ENCODE measurements around the gene CPPED1. TPM values are rescaled to one million over a fixed set of nuclear protein-coding genes. Genes with fewer than 3 reads are reported as not detected.
"Not testable (repeated sequence)": the region's sequence is repeated elsewhere in the genome, so short reads cannot be mapped to it uniquely, and the experiment has no call there.

Gene CPPED1
- total and polyA plus RNA-seq, 4 donors = 16.9 to 25.3 (median 19.8) TPM

- Histone ChIP-seq H3K36me3 (ENCODE audit: control insufficient read depth in 1 of 2, insufficient read depth in 2 of 2, low read length in 1 of 2) (no peaks in the 10 kb centered on the region), H3K27ac (ENCODE audit: low read depth in 1 of 2, low read length in 2 of 2) (no peak overlapping the region), H3K27me3 (ENCODE audit: control insufficient read depth in 1 of 2, insufficient read depth in 2 of 2, low read length in 1 of 2) (no peaks in the 10 kb centered on the region), H3K9me3 (ENCODE audit: control insufficient read depth, low read length) (no peaks in the 10 kb centered on the region), H3K4me3 (ENCODE audit: low read length in 2 of 2) (no peak overlapping the region), H3K4me1 (ENCODE audit: control insufficient read depth in 1 of 2, insufficient read depth in 2 of 2, low read length in 2 of 2) (no peaks in the 10 kb centered on the region)
- ATAC-seq (ENCODE audit: low FRiP score) (no peak), DNase-seq (no peak)
- WGBS, 2 donors = 84 to 89% methylated on average over 7 of the region's 7 CpGs
- intact Hi-C loops (cut with DNase I) = no loop called here
These were observed 34.2 kb downstream of the CPPED1 start for GRCh38 chr16:12769525-12769924.

- no peaks in the 10 kb centered on the region for H3K27me3 ChIP-seq (ENCODE audit: control insufficient read depth in 1 of 2, insufficient read depth in 2 of 2, low read length in 1 of 2)
- intact Hi-C loops (cut with DNase I) = no loop called here
- no peak for ATAC-seq (ENCODE audit: low FRiP score)
These were observed 35.8 kb downstream of the CPPED1 start for GRCh38 chr16:12767897-12768296.

GRCh38 chr16:12766853-12767252 lies 36.8 kb downstream of the CPPED1 start:
- H3K4me1 ChIP-seq (ENCODE audit: control insufficient read depth in 1 of 2, insufficient read depth in 2 of 2, low read length in 2 of 2) = no peaks in the 10 kb centered on the region
- no peaks in the 10 kb centered on the region for H3K27me3 ChIP-seq (ENCODE audit: control insufficient read depth in 1 of 2, insufficient read depth in 2 of 2, low read length in 1 of 2)
- no peaks in the 10 kb centered on the region for H3K36me3 ChIP-seq (ENCODE audit: control insufficient read depth in 1 of 2, insufficient read depth in 2 of 2, low read length in 1 of 2)
- DNase-seq (no peak), ATAC-seq (ENCODE audit: low FRiP score) (no peak)
- intact Hi-C loops (cut with DNase I) = no loop called here
- WGBS, 2 donors = 98 to 100% methylated on average over 5 of the region's 5 CpGs
- no peak overlapping the region for H3K4me3 ChIP-seq (ENCODE audit: low read length in 2 of 2)
- H3K27ac ChIP-seq (ENCODE audit: low read depth in 1 of 2, low read length in 2 of 2) = no peak overlapping the region
- H3K9me3 ChIP-seq (ENCODE audit: control insufficient read depth, low read length) = no peaks in the 10 kb centered on the region

More at GRCh38 chr16:12767897-12768296, 35.8 kb downstream of the CPPED1 start:
- DNase-seq = no peak
- H3K36me3 ChIP-seq (ENCODE audit: control insufficient read depth in 1 of 2, insufficient read depth in 2 of 2, low read length in 1 of 2) = no peaks in the 10 kb centered on the region
- H3K9me3 ChIP-seq (ENCODE audit: control insufficient read depth, low read length) = no peaks in the 10 kb centered on the region
- 38 to 54% methylated on average over 6 of the region's 6 CpGs for WGBS, 2 donors
- no peak overlapping the region for H3K27ac ChIP-seq (ENCODE audit: low read depth in 1 of 2, low read length in 2 of 2)
- H3K4me1 ChIP-seq (ENCODE audit: control insufficient read depth in 1 of 2, insufficient read depth in 2 of 2, low read length in 2 of 2) = no peaks in the 10 kb centered on the region
- no peak overlapping the region for H3K4me3 ChIP-seq (ENCODE audit: low read length in 2 of 2)

GRCh38 chr16:12766208-12766607 lies 37.5 kb downstream of the CPPED1 start:
- H3K27ac ChIP-seq (ENCODE audit: low read depth in 1 of 2, low read length in 2 of 2); H3K36me3 ChIP-seq (ENCODE audit: control insufficient read depth in 1 of 2, insufficient read depth in 2 of 2, low read length in 1 of 2); H3K27me3 ChIP-seq (ENCODE audit: control insufficient read depth in 1 of 2, insufficient read depth in 2 of 2, low read length in 1 of 2); H3K4me1 ChIP-seq (ENCODE audit: control insufficient read depth in 1 of 2, insufficient read depth in 2 of 2, low read length in 2 of 2); intact Hi-C loops (cut with DNase I); DNase-seq; ATAC-seq (ENCODE audit: low FRiP score); H3K9me3 ChIP-seq (ENCODE audit: control insufficient read depth, low read length); H3K4me3 ChIP-seq (ENCODE audit: low read length in 2 of 2): not testable (repeated sequence)
- WGBS, 2 donors = 84 to 93% methylated on average over 3 of the region's 3 CpGs

GRCh38 chr16:12764813-12765488 lies 38.7 kb downstream of the CPPED1 start:
- H3K9me3 ChIP-seq (ENCODE audit: control insufficient read depth, low read length) = no peaks in the 10 kb centered on the region
- WGBS, 2 donors = 88 to 90% methylated on average over 6 of the region's 6 CpGs

GRCh38 chr16:12763517-12763916 lies 40.2 kb downstream of the CPPED1 start:
- intact Hi-C loops (cut with DNase I) = no loop called here
- DNase-seq = no peak
- H3K4me1 ChIP-seq (ENCODE audit: control insufficient read depth in 1 of 2, insufficient read depth in 2 of 2, low read length in 2 of 2) = no peaks in the 10 kb centered on the region
- H3K9me3 ChIP-seq (ENCODE audit: control insufficient read depth, low read length) = no peaks in the 10 kb centered on the region
- H3K27me3 ChIP-seq (ENCODE audit: control insufficient read depth in 1 of 2, insufficient read depth in 2 of 2, low read length in 1 of 2) = no peaks in the 10 kb centered on the region
- 10 to 22% methylated on average over 3 of the region's 3 CpGs for WGBS, 2 donors
- H3K27ac ChIP-seq (ENCODE audit: low read depth in 1 of 2, low read length in 2 of 2) = no peak overlapping the region
- no peak overlapping the region for H3K4me3 ChIP-seq (ENCODE audit: low read length in 2 of 2)
- no peaks in the 10 kb centered on the region for H3K36me3 ChIP-seq (ENCODE audit: control insufficient read depth in 1 of 2, insufficient read depth in 2 of 2, low read length in 1 of 2)
- ATAC-seq (ENCODE audit: low FRiP score) = no peak

More at GRCh38 chr16:12764813-12765488, 38.7 kb downstream of the CPPED1 start:
- no peak overlapping the region for H3K4me3 ChIP-seq (ENCODE audit: low read length in 2 of 2)
- H3K4me1 ChIP-seq (ENCODE audit: control insufficient read depth in 1 of 2, insufficient read depth in 2 of 2, low read length in 2 of 2) = no peaks in the 10 kb centered on the region
- intact Hi-C loops (cut with DNase I) = no loop called here
- no peak overlapping the region for H3K27ac ChIP-seq (ENCODE audit: low read depth in 1 of 2, low read length in 2 of 2)
- ATAC-seq (ENCODE audit: low FRiP score) = no peak
- no peaks in the 10 kb centered on the region for H3K36me3 ChIP-seq (ENCODE audit: control insufficient read depth in 1 of 2, insufficient read depth in 2 of 2, low read length in 1 of 2)
- no peak for DNase-seq
- no peaks in the 10 kb centered on the region for H3K27me3 ChIP-seq (ENCODE audit: control insufficient read depth in 1 of 2, insufficient read depth in 2 of 2, low read length in 1 of 2)

GRCh38 chr16:12760819-12761611 lies 42.7 kb downstream of the CPPED1 start:
- Histone ChIP-seq H3K27ac (ENCODE audit: low read depth in 1 of 2, low read length in 2 of 2) (no peak overlapping the region), H3K27me3 (ENCODE audit: control insufficient read depth in 1 of 2, insufficient read depth in 2 of 2, low read length in 1 of 2) (no peaks in the 10 kb centered on the region), H3K9me3 (ENCODE audit: control insufficient read depth, low read length) (no peaks in the 10 kb centered on the region), H3K4me3 (ENCODE audit: low read length in 2 of 2) (no peak overlapping the region), H3K36me3 (ENCODE audit: control insufficient read depth in 1 of 2, insufficient read depth in 2 of 2, low read length in 1 of 2) (no peaks in the 10 kb centered on the region), H3K4me1 (ENCODE audit: control insufficient read depth in 1 of 2, insufficient read depth in 2 of 2, low read length in 2 of 2) (no peaks in the 10 kb centered on the region)
- ATAC-seq (ENCODE audit: low FRiP score) = no peak
- DNase-seq = no peak
- WGBS, 2 donors = 92 to 94% methylated on average over 12 of the region's 12 CpGs
- intact Hi-C loops (cut with DNase I) = no loop called here

GRCh38 chr16:12758670-12759558 lies 44.8 kb downstream of the CPPED1 start:
- Histone ChIP-seq H3K4me1 (ENCODE audit: control insufficient read depth in 1 of 2, insufficient read depth in 2 of 2, low read length in 2 of 2) (no peaks in the 10 kb centered on the region), H3K27me3 (ENCODE audit: control insufficient read depth in 1 of 2, insufficient read depth in 2 of 2, low read length in 1 of 2) (no peaks in the 10 kb centered on the region), H3K36me3 (ENCODE audit: control insufficient read depth in 1 of 2, insufficient read depth in 2 of 2, low read length in 1 of 2) (no peaks in the 10 kb centered on the region), H3K9me3 (ENCODE audit: control insufficient read depth, low read length) (no peaks in the 10 kb centered on the region), H3K27ac (ENCODE audit: low read depth in 1 of 2, low read length in 2 of 2) (no peak overlapping the region), H3K4me3 (ENCODE audit: low read length in 2 of 2) (no peak overlapping the region)
- 78 to 80% methylated on average over 9 of the region's 9 CpGs for WGBS, 2 donors
- ATAC-seq (ENCODE audit: low FRiP score) = no peak
- intact Hi-C loops (cut with DNase I) = no loop called here
- no peak for DNase-seq

All from aorta (tissue), 5 donors.